SU-DHL-6 (cell line): ENCODE data around the gene GRIK2.

Experiments used
- EZH2phosphoT487 ChIP-seq: fragments of 200-600 bp; sonication (generic), shearing (Covaris generic); conservative IDR thresholded peaks from 2 replicates; pipeline ENCODE4 v1.6.1; 2018; ENCODE audit warnings: mild to moderate bottlenecking, antibody characterized with exemption, low read length, moderate library complexity, mixed read lengths
- TF ChIP-seq, protein P1 (sequence below): fragments of 200-600 bp; sonication (generic); IDR thresholded peaks from one replicate; pipeline ENCODE4 v1.5.1; 2017; ENCODE audit warnings: antibody characterized with exemption, mild to moderate bottlenecking, low read length, moderate library complexity; ENCODE audit not compliant: insufficient read depth, poor library complexity, severe bottlenecking

DNA sequence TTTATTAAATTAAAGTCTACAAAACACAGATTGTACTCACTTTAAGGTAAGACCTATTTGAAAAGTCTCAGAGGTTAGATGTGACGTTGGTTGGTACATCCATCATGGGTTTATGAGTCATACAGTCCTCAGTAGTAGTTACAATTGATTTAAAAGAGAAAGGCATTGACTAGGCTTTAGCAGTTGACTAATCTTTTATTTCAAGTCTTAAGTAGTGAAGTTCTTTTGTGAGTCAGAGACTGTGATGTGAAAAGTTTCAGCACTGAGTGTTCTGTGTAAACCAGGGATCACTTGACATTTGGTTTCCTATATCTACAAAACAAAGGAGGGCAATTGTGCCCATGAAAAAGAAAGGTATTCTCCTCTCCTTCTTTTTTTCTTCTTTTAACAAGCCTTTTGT, 221.3 kb downstream of the GRIK2 start:
- TF ChIP-seq EZH2phosphoT487: no peak
- TF ChIP-seq, protein P1, sequence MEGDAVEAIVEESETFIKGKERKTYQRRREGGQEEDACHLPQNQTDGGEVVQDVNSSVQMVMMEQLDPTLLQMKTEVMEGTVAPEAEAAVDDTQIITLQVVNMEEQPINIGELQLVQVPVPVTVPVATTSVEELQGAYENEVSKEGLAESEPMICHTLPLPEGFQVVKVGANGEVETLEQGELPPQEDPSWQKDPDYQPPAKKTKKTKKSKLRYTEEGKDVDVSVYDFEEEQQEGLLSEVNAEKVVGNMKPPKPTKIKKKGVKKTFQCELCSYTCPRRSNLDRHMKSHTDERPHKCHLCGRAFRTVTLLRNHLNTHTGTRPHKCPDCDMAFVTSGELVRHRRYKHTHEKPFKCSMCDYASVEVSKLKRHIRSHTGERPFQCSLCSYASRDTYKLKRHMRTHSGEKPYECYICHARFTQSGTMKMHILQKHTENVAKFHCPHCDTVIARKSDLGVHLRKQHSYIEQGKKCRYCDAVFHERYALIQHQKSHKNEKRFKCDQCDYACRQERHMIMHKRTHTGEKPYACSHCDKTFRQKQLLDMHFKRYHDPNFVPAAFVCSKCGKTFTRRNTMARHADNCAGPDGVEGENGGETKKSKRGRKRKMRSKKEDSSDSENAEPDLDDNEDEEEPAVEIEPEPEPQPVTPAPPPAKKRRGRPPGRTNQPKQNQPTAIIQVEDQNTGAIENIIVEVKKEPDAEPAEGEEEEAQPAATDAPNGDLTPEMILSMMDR: no peak
